Small intestine (tissue), 7 donors: ENCODE results near the gene CBR4. TPM values are rescaled to one million over a fixed set of nuclear protein-coding genes. Genes with fewer than 3 reads are reported as not detected.
"Not testable (repeated sequence)": the region's sequence is repeated elsewhere in the genome, so short reads cannot be mapped to it uniquely, and the experiment has no call there.

ENCODE experiments used
- DNase-seq, 2 donors: peaks; one replicate each; pipeline versions ENCODE4 v3.0.0 to v3.0.0-alpha.2; 2013
- FAIRE-seq: peaks from 2 replicates; lab custom pipeline; 2012; peaks lifted over from hg19 to GRCh38; lab: Jason Lieb, UNC
- H3K27ac ChIP-seq, 3 donors: one replicate each; pipeline ENCODE4 v1.5.1; 2013; ENCODE audit warnings: low read length in 2 of 3, mild to moderate bottlenecking in 2 of 3, control low read depth in 1 of 3, inconsistent platforms in 1 of 3, low read depth in 1 of 3, moderate library complexity in 1 of 3
- H3K27me3 ChIP-seq, 3 donors: one replicate each; pipeline ENCODE4 v1.6.1; 2013; ENCODE audit warnings: low read length in 3 of 3, inconsistent platforms in 1 of 3; ENCODE audit not compliant: control insufficient read depth in 3 of 3, insufficient read depth in 3 of 3
- H3K36me3 ChIP-seq, 3 donors: one replicate each; pipeline ENCODE4 v1.6.1; 2013; ENCODE audit warnings: low read length in 3 of 3, inconsistent platforms in 1 of 3, low read depth in 1 of 3, mild to moderate bottlenecking in 1 of 3, moderate library complexity in 1 of 3; ENCODE audit not compliant: control insufficient read depth in 3 of 3, insufficient read depth in 2 of 3
- H3K4me1 ChIP-seq, 3 donors: one replicate each; pipeline ENCODE4 v1.6.1; 2013; ENCODE audit warnings: low read length in 2 of 3, inconsistent platforms in 1 of 3, low read depth in 1 of 3, mild to moderate bottlenecking in 1 of 3, moderate library complexity in 1 of 3; ENCODE audit not compliant: control insufficient read depth in 3 of 3, insufficient read depth in 2 of 3
- H3K4me3 ChIP-seq, 3 donors: one replicate each; pipeline ENCODE4 v1.5.1; 2013; ENCODE audit warnings: low read length in 3 of 3, control low read depth in 1 of 3, inconsistent platforms in 1 of 3, low read depth in 1 of 3, mild to moderate bottlenecking in 1 of 3, moderate library complexity in 1 of 3
- H3K9me3 ChIP-seq, 2 donors: one replicate each; pipeline ENCODE4 v1.6.1; 2013; ENCODE audit warnings: low read depth in 1 of 2, low read length in 1 of 2; ENCODE audit not compliant: control insufficient read depth in 2 of 2, insufficient read depth in 1 of 2
- WGBS, 3 donors: extraction: QIAGEN DNeasy Blood & Tissue Kit; methylation state at CpG; one replicate each; pipeline ENCODE4 v1.1.7; 2013; 5-methylcytosine and 5-hydroxymethylcytosine counted together
- polyA plus RNA-seq, 4 donors: library from polyadenylated mRNA; stranded (reverse) in 3 of 4; unstranded in 1 of 4; fragments of 200-250 nt in 3 of 4; fragments of 120-200 nt in 1 of 4; gene quantifications; one replicate each; pipeline versions ENCODE4 v1.2.1 to v1.2.3, GENCODE V29; 2013
- donor health status: healthy with polysubstance abuse.
- donor health status: control.
- donor health status: control.
- donor health status: Bipolar disorder and iron deficiency.
- donor health status: healthy.

CBR4 gene
- polyA plus RNA-seq, 4 donors, result 5.7 to 24.2 (median 11.3) TPM

DNA sequence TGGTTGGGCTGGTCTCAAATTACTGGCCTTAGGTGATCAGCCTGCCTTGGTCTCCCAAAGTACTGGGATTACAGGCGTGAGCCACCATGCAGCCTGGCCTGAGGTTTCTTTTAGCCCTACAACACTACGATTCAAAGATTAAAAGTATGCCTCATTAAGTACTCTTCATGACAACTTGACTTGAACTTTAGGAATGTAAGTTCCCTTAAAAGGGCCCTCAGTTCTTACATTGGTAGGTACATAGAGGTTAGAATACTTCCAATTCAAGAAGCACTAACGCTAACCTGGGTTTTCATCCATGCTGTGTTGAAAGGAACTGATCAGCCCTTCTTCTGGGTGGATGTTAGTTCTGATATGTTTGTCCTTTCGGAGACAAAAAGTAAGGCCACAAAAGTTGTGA lies 15.1 kb downstream of the CBR4 start:
- Histone ChIP-seq H3K9me3 (no peaks in the 10 kb centered on the region), H3K4me3 (no peak overlapping the region), H3K27ac (no peak overlapping the region), H3K27me3 (no peaks in the 10 kb centered on the region), H3K4me1 (no peaks in the 10 kb centered on the region), H3K36me3 (peaks cover 1 to 12% (median 5%) of the 10 kb centered on the region in 3 donors)
- 97 to 100% (median 98%) methylated on average over 4 of the region's 4 CpGs for WGBS, 3 donors
- DNase-seq (no peak), FAIRE-seq (no peak)

DNA sequence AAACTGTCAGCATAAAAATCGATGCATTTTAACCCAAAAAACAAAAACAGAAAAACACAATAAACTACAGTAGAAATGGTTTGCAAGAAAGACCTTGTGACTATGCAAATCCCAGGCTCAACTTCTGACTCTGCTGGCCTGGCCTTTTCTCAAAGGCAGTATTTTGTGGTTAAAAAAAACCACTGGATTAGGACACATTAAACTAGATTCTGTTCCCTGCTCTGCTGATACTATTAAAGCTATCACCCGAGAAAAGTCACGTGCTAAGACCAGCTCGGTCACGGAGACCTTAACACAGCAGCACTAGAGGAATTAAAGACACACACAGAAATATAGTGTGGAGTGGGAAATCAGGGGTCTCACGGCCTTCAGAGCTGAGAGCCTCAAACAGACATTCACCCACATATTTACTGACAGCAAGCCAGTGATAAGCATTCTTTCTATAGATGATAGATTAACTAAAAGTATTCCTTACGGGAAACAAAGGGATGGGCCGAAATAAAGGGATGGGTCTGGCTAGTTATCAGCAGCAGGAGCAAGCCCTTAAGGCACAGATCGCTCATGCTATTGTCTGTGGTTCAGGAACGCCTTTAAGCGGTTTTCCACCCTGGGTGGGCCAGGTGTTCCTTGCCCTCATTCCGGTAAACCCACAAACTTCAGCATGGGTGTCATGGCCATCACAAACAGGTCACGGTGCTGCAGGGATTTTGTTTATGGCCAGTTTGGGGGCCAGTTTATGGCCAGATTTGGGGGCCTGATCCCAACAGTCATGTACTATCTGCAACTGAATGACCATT lies 16.1 kb downstream of the CBR4 start:
- FAIRE-seq, result no peak
- Histone ChIP-seq H3K27me3 (no peaks in the 10 kb centered on the region), H3K9me3 (no peaks in the 10 kb centered on the region), H3K4me1 (no peaks in the 10 kb centered on the region), H3K4me3 (no peak overlapping the region), H3K36me3 (peaks cover 2 to 12% (median 6%) of the 10 kb centered on the region in 3 donors), H3K27ac (no peak overlapping the region)
- 87 to 92% (median 91%) methylated on average over 13 of the region's 13 CpGs for WGBS, 3 donors
- DNase-seq, result no peak

DNA sequence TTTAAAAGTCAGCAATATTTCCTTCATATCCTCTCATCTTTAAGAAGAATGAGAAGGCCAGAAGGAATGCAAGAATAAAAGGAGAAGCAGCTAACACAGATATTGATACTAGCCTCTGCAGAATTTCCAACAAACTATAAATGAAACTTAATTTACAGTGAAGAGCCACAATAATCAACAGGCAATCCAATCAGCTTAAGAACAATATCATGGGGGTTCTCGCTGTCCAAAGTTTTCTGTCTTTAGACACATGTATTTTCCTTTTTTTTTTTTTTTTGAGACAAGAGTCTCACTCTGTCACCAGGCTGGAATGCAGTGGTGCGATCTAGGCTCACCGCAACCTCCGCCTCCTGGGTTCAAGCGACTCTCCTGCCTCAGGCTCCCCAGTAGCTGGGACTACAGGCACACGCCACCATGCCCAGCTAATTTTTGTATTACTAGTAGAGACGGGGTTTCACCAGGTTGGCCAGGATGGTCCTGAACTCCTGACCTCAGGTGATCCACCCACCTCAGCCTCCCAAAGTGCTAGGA lies 17.0 kb downstream of the CBR4 start:
- DNase-seq, H3K27me3 ChIP-seq, H3K4me3 ChIP-seq, H3K27ac ChIP-seq, H3K9me3 ChIP-seq, H3K4me1 ChIP-seq, FAIRE-seq: not testable (repeated sequence)
- peaks cover 2 to 12% (median 7%) of the 10 kb centered on the region in 3 donors for H3K36me3 ChIP-seq
- 97 to 99% (median 97%) methylated on average over 7 of the region's 7 CpGs for WGBS, 3 donors

DNA sequence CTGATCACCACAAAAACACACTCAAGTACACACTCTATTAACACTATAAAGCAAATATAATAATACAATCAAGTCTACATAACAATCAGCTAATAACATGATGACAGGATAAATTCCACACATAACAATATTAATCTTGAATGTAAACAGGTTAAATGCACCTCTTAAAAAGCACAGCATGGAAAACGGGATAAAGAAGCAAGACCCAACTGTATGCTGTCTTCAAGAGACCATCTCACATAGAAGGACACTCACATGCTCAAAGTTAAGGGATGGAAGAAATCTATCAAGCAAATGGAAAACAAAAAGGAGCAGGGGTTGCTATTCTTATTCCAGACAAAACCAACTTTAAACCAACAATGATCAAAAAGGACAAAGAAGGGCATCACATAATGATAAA lies 28.1 kb downstream of the CBR4 start:
- DNase-seq (no peak), FAIRE-seq (no peak)
- no peaks in the 10 kb centered on the region for H3K4me1 ChIP-seq
- 89 to 95% (median 90%) methylated on average over 1 of the region's 1 CpG for WGBS, 3 donors
- H3K36me3 ChIP-seq, result peaks cover 2 to 29% (median 3%) of the 10 kb centered on the region in 3 donors
- peaks cover 0 to 36% of the 10 kb centered on the region in 2 donors for H3K9me3 ChIP-seq
- H3K4me3 ChIP-seq, result no peak overlapping the region
- H3K27me3 ChIP-seq, result no peaks in the 10 kb centered on the region
- no peak overlapping the region for H3K27ac ChIP-seq

DNA sequence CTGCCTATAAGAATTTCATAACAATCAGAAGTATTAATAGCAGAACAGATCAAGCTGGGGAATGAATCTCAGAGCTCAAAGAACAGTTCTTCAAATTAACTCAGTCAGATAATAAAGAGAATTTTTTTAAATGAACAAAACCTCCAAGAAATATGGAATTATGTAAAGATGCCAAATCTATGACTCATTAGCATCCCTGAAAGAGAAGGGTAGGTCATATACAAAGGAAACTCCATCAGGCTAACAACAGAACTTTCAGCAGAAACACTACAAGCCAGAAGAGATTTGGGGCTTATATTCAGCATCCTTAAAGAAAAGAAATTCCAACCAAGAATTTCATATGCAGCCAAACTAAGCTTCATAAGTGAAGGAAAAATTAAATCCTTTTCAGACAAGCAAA lies 28.6 kb downstream of the CBR4 start:
- FAIRE-seq, result no peak
- H3K36me3 ChIP-seq, result peaks cover 2 to 26% (median 3%) of the 10 kb centered on the region in 3 donors
- no peak for DNase-seq
- H3K9me3 ChIP-seq, result peaks cover 0 to 40% of the 10 kb centered on the region in 2 donors
- H3K4me1 ChIP-seq, result no peaks in the 10 kb centered on the region
- H3K27ac ChIP-seq, result no peak overlapping the region
- no peak overlapping the region for H3K4me3 ChIP-seq
- H3K27me3 ChIP-seq, result no peaks in the 10 kb centered on the region

DNA sequence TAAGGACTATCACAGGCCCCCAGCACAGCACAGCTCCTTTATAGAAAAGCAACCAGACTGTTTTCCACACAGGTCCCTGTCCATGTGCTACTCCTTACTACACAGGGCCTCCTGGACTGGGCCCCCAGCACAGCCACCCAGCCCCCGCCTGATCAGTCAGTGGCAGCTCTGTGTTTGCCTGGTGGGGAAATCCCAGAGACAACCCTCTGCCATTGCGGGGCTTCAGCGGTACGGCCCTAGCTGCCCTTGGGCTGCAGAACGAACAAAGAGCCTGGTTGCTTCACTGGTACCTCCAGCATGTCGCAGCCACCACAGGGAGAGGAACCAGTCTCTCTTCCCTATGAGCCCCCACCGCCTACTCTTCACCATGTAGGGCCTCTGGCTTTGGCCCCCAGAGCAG lies 30.7 kb downstream of the CBR4 start:
- DNase-seq (no peak), FAIRE-seq (no peak)
- Histone ChIP-seq H3K4me3 (no peak overlapping the region), H3K9me3 (peaks cover 0 to 58% of the 10 kb centered on the region in 2 donors), H3K4me1 (no peaks in the 10 kb centered on the region), H3K27ac (no peak overlapping the region), H3K27me3 (no peaks in the 10 kb centered on the region), H3K36me3 (peaks cover 2 to 40% (median 3%) of the 10 kb centered on the region in 3 donors)
- 83 to 91% (median 89%) methylated on average over 6 to 7 of the region's 7 CpGs for WGBS, 3 donors

DNA sequence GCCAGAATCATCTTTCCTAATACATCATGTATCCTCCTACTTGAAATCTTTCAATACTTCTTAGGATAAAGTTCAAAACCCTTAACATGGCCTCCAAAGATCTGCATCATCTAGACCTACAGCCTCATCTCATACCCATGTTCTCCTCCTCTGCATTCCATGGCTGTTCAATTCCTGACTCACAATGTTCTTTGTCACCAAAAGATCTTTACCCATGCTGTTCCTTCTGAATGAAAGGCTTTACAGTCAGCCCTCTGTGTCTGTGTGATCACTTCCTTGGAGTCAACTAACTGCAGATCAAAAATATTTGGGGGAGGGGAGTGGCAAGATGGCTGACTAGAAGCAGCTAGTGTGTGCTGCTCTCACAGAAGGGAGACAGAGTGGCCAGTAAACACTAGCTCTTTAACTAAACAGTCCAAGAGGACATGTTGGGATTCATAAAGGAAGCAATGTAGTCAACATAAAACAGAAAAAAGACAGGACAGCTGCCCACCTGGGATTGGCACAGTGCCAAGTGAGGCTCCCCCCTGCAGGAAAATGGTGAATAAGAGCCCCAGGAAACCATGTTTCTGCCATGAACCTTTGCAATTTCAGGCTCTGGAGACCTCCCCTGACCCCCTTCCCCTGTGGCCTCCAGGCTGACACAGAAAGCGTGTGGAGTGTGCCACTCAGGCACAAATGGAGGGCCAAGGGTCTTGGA lies 31.9 kb downstream of the CBR4 start:
- Histone ChIP-seq H3K27me3 (no peaks in the 10 kb centered on the region), H3K4me1 (no peaks in the 10 kb centered on the region), H3K4me3 (no peak overlapping the region), H3K36me3 (peaks cover 2 to 40% (median 3%) of the 10 kb centered on the region in 3 donors), H3K27ac (no peak overlapping the region), H3K9me3 (peaks cover 0 to 65% of the 10 kb centered on the region in 2 donors)
- FAIRE-seq, result no peak
- WGBS, 3 donors, result 91 to 100% (median 93%) methylated on average over 1 of the region's 1 CpG
- DNase-seq, result no peak

DNA sequence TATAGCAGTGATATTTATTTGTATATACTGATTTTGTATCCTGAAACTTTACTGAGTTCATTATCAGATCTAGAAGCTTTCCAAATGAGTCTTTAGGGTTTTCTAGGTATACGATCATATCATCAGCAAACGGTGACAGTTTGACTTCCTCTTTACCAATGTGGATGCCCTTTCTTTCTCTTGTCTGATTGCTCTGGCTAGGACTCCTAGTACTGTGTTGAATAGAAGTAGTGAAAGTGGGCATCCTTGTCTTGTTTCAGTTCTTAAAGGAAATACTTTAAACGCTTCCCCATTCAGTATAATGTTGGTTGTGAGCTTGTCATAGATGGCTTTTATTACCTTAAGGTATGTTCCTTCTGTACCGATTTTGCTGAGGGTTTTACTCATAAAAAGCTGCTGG lies 37.5 kb downstream of the CBR4 start:
- Histone ChIP-seq H3K36me3 (peaks cover 0 to 15% (median 0%) of the 10 kb centered on the region in 3 donors), H3K4me3 (no peak overlapping the region), H3K27me3 (no peaks in the 10 kb centered on the region), H3K27ac (no peak overlapping the region), H3K4me1 (no peaks in the 10 kb centered on the region), H3K9me3 (peaks cover 0 to 44% of the 10 kb centered on the region in 2 donors)
- no peak for FAIRE-seq
- no peak for DNase-seq
- WGBS, 3 donors, result 83 to 93% (median 88%) methylated on average over 4 of the region's 4 CpGs
